Kidney epithelial cell (primary cell): ENCODE data around the gene SSNA1. TPM values are rescaled to one million over a fixed set of nuclear protein-coding genes. Genes with fewer than 3 reads are reported as not detected.
A peak's percentile ranks its signal among the peaks of the same experiment; 100 is the strongest.

Source experiments
- DNase-seq: peaks from one replicate; pipeline ENCODE4 v3.0.0-alpha.2; 2010; ENCODE audit warnings: low read depth
- H3K27me3 ChIP-seq: 2 replicates; pipeline ENCODE4 v1.6.0; 2011; ENCODE audit warnings: low read length; ENCODE audit not compliant: control insufficient read depth, insufficient read depth
- H3K36me3 ChIP-seq: 2 replicates; pipeline ENCODE4 v1.5.1; 2011; ENCODE audit warnings: low read length; ENCODE audit not compliant: control insufficient read depth, insufficient read depth
- H3K4me3 ChIP-seq: 2 replicates; pipeline ENCODE4 v1.5.1; 2011; ENCODE audit warnings: low read depth, mild to moderate bottlenecking, control low read depth, low read length
- CTCF ChIP-seq: IDR thresholded peaks from 2 replicates; pipeline ENCODE4 v1.5.1; 2011; ENCODE audit warnings: mild to moderate bottlenecking, moderate library complexity, low read length, control low read depth, inconsistent platforms; ENCODE audit not compliant: insufficient read depth, poor library complexity, severe bottlenecking
- total RNA-seq: library from RNA; depleted of rRNA; stranded (reverse); fragments of >200 nt; gene quantifications from 2 replicates; pipeline ENCODE4 v1.2.3, GENCODE V29; 2015

Gene SSNA1
- total RNA-seq, 1 donor from 2014 or later: 95.1 TPM

GRCh38 chr9:137162505-137163364 lies 25.7 kb upstream of the SSNA1 start:
- peak; percentile 13 for TF ChIP-seq CTCF
- Histone ChIP-seq H3K4me3 (peak overlapping the region; percentile 22), H3K27me3 (peaks cover 95% of the 10 kb centered on the region), H3K36me3 (no peaks in the 10 kb centered on the region)
- DNase-seq: no peak

GRCh38 chr9:137163365-137163715 lies 25.1 kb upstream of the SSNA1 start:
- Histone ChIP-seq H3K27me3 (peaks cover 95% of the 10 kb centered on the region), H3K36me3 (no peaks in the 10 kb centered on the region), H3K4me3 (peak overlapping the region; percentile 22)
- DNase-seq: no peak
- TF ChIP-seq CTCF: no peak

- DNase-seq: no peak
- peaks cover 95% of the 10 kb centered on the region for H3K27me3 ChIP-seq
These were observed 24.7 kb upstream of the SSNA1 start for GRCh38 chr9:137163805-137164204.

GRCh38 chr9:137164370-137165249 lies 23.9 kb upstream of the SSNA1 start:
- H3K36me3 ChIP-seq: no peaks in the 10 kb centered on the region
- H3K4me3 ChIP-seq: no peak overlapping the region
- no peak for TF ChIP-seq CTCF
- peaks cover 96% of the 10 kb centered on the region for H3K27me3 ChIP-seq
- DNase-seq: no peak

More at GRCh38 chr9:137163805-137164204, 24.7 kb upstream of the SSNA1 start:
- TF ChIP-seq CTCF: no peak
- Histone ChIP-seq H3K36me3 (no peaks in the 10 kb centered on the region), H3K4me3 (no peak overlapping the region)

GRCh38 chr9:137165250-137165836 lies 23.1 kb upstream of the SSNA1 start:
- Histone ChIP-seq H3K4me3 (no peak overlapping the region), H3K36me3 (no peaks in the 10 kb centered on the region), H3K27me3 (peaks cover 96% of the 10 kb centered on the region)
- no peak for DNase-seq
- TF ChIP-seq CTCF: no peak
